Gastroesophageal sphincter (tissue), 4 donors: ENCODE data around the gene SH3PXD2A. TPM values are rescaled to one million over a fixed set of nuclear protein-coding genes. Genes with fewer than 3 reads are reported as not detected.
"Not testable (repeated sequence)": the region's sequence is repeated elsewhere in the genome, so short reads cannot be mapped to it uniquely, and the experiment has no call there.

Source experiments
- ATAC-seq: fragments of 150-250 bp; one replicate; pipeline ENCODE4 v1.9.1; 2016; ENCODE audit warnings: mild to moderate bottlenecking, moderate library complexity
- H3K27ac ChIP-seq, 4 donors: fragments of 200-600 bp; sonication (generic) in 3 of 4; 1 replicate in 3 of 4; 2 replicates in 1 of 4; pipeline ENCODE4 v1.5.1; 2016 to 2019
- H3K27me3 ChIP-seq: fragments of 200-600 bp; sonication (generic); one replicate; pipeline ENCODE4 v1.5.1; 2019
- H3K36me3 ChIP-seq, 2 donors: fragments of 200-600 bp; sonication (generic); one replicate each; pipeline ENCODE4 v1.5.1; 2019; ENCODE audit warnings: control low read depth in 1 of 2
- H3K4me1 ChIP-seq, 3 donors: fragments of 200-600 bp; sonication (generic); 1 replicate in 2 of 3; 2 replicates in 1 of 3; pipeline ENCODE4 v1.5.1; 2016 to 2019; ENCODE audit warnings: control low read depth in 2 of 3
- H3K4me3 ChIP-seq, 2 donors: fragments of 200-600 bp; sonication (generic); one replicate each; pipeline ENCODE4 v1.5.1; 2019; ENCODE audit warnings: mild to moderate bottlenecking in 1 of 2, moderate library complexity in 1 of 2
- H3K9me3 ChIP-seq, 3 donors: fragments of 200-600 bp; sonication (generic); one replicate each; pipeline ENCODE4 v1.5.1; 2017 to 2019; ENCODE audit warnings: control low read depth in 2 of 3
- CTCF ChIP-seq, 4 experiments: fragments of 200-600 bp in 2 of 4; fragments of 450-650 bp in 2 of 4; sonication (generic) in 1 of 4; IDR thresholded peaks; one replicate each; pipeline ENCODE4 v1.5.1; 2017 to 2019; ENCODE audit warnings: antibody characterized with exemption in 4 of 4, mild to moderate bottlenecking in 2 of 4, moderate library complexity in 2 of 4
- EP300 ChIP-seq: sonication (generic); formaldehyde crosslinking; IDR thresholded peaks from one replicate; pipeline ENCODE4 v1.6.1; 2017; ENCODE audit warnings: antibody characterized with exemption, mild to moderate bottlenecking
- POLR2A ChIP-seq, 2 donors: fragments of 450-650 bp; IDR thresholded peaks; one replicate each; pipeline ENCODE4 v1.6.1; 2017; ENCODE audit warnings: antibody characterized with exemption in 2 of 2, mild to moderate bottlenecking in 2 of 2, moderate library complexity in 1 of 2
- POLR2AphosphoS5 ChIP-seq: sonication (generic); formaldehyde crosslinking; IDR thresholded peaks from one replicate; pipeline ENCODE4 v1.6.1; 2017; ENCODE audit warnings: antibody characterized with exemption
- WGBS, 2 donors: methylation state at CpG; one replicate each; pipeline ENCODE4 v1.1.5; 2018; ENCODE audit warnings: low coverage in 1 of 2; 5-methylcytosine and 5-hydroxymethylcytosine counted together
- total RNA-seq, 4 donors: library from RNA; depleted of rRNA; stranded (reverse); fragments of >200 nt; gene quantifications; one replicate each; pipeline ENCODE4 v1.1.0, GENCODE V29; 2016

SH3PXD2A gene
- total RNA-seq, 4 donors from 2014 or later = 31.2 to 65.2 (median 39.5) TPM

- Histone ChIP-seq H3K4me1 (peaks cover 0 to 36% (median 1%) of the 10 kb centered on the region in 3 donors), H3K4me3 (no peak overlapping the region), H3K9me3 (no peaks in the 10 kb centered on the region), H3K27me3 (no peaks in the 10 kb centered on the region), H3K36me3 (peaks cover 0 to 71% of the 10 kb centered on the region in 2 donors), H3K27ac (no peak overlapping the region)
- no peak for ATAC-seq
- TF ChIP-seq CTCF (IDR thresholded peaks at IDR 0.05) = no peak
- no peak for TF ChIP-seq POLR2AphosphoS5
- no peak for TF ChIP-seq POLR2A (IDR thresholded peaks at IDR 0.05)
- no peak for TF ChIP-seq EP300
- WGBS, 2 donors = 82 to 96% methylated on average over 7 of the region's 8 CpGs
These were observed 245.9 kb downstream of the SH3PXD2A start for GRCh38 chr10:103609231-103610082.

DNA sequence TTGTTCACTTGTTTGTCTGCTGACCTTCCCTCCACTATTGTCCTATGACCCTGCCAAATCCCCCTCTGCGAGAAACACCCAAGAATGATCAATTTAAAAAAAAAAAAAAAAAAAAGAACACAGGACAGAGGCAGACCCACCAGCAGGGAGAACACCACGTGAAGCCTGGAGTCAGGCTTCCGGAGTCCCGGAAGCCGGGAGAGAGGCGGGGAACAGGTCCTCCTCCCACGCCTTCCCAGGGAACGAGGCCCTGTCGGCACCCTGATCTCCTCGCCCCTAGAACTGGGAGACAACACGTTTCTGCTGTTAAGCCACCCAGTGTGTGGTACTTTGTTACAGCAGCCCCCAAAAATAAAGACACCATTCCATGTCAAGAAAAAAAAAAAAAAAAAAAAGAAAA lies 247.3 kb downstream of the SH3PXD2A start:
- H3K4me1 ChIP-seq = peaks cover 0 to 33% (median 0%) of the 10 kb centered on the region in 3 donors
- H3K27me3 ChIP-seq, H3K9me3 ChIP-seq, H3K27ac ChIP-seq, ATAC-seq, H3K4me3 ChIP-seq: not testable (repeated sequence)
- 80 to 92% methylated on average over 2 of the region's 11 CpGs for WGBS, 2 donors
- H3K36me3 ChIP-seq = peaks cover 0 to 73% of the 10 kb centered on the region in 2 donors

DNA sequence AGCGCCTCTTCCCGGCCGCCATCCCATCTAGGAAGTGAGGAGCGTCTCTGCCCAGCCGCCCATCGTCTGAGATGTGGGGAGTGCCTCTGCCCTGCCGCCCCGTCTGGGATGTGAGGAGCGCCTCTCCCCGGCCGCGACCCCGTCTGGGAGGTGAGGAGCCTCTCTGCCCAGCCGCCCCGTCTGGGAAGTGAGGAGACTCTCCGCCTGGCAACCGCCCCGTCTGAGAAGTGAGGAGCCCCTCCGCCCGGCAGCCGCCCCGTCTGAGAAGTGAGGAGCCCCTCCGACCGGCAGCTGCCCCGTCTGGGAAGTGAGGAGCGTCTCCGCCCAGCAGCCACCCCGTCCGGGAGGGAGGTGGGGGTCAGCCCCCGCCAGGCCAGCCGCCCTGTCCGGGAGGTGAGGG lies 248.3 kb downstream of the SH3PXD2A start:
- H3K4me3 ChIP-seq, ATAC-seq, H3K9me3 ChIP-seq, H3K27me3 ChIP-seq, H3K27ac ChIP-seq: not testable (repeated sequence)
- Histone ChIP-seq H3K36me3 (peaks cover 0 to 73% of the 10 kb centered on the region in 2 donors), H3K4me1 (peaks cover 0 to 23% (median 0%) of the 10 kb centered on the region in 3 donors)
- WGBS, 2 donors = no CpG with 5 or more reads among the region's 32 CpGs

DNA sequence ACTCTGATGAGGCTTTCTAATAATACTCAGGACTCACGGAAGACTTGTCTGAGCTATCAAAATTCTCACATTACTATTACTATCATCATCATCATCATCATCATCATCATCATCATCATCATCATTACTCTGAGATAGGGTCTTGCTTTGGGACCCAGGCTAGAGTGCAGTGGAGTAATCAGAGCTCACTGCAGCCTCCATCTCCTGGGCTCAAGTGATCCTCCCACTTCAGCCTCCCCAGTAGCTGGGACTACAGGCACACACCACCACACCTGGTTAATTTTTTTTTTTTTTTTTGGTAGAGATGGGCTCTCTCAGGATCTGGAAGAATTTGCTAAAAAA lies 249.3 kb downstream of the SH3PXD2A start:
- Histone ChIP-seq H3K4me1 (peaks cover 0 to 20% (median 0%) of the 10 kb centered on the region in 3 donors), H3K27ac (peak overlapping the region in 3 of 4 donors; percentile 18 to 60 (median 25)), H3K36me3 (peaks cover 0 to 73% of the 10 kb centered on the region in 2 donors)
- WGBS, 2 donors = 33 to 40% methylated on average over 1 of the region's 1 CpG
- H3K9me3 ChIP-seq, H3K27me3 ChIP-seq, H3K4me3 ChIP-seq, ATAC-seq: not testable (repeated sequence)

DNA sequence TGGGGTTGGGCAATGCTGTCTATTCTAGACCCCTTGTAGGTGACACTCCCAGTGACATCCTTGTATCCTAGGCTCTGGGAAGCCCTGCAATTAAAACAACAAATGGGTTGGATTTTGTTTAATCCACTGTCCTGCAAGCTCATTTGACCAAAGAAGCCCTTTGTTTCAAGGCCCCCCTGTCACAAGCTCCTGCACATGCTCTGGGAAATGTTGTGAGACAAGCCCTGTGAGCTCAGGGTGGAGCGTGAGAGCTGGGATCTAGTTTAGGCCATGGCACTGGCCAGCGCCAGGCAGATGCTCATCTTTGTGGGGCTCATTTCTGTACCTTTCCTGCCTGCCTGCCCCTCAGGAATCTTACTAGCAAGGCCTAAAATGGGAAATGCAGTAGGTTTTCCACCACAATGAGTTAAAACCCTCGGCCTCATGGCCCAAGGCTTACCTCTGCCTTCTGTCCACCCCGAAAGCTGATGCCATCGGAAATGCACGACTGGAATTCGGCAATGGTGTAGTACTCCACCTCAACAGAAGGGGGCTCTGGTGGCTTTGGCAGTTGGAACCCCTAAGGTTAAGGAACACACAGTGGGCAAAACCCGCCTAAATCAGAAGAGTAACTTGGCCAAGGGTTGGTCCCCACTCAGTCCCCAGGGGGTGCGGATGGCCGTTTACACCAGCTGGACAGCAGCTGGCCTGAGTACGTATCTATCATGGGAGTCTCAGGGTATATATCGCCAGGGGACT lies 249.8 kb downstream of the SH3PXD2A start:
- H3K4me1 ChIP-seq = peaks cover 0 to 21% (median 0%) of the 10 kb centered on the region in 3 donors
- 41 to 60% methylated on average over 1 to 7 of the region's 12 CpGs for WGBS, 2 donors
- H3K36me3 ChIP-seq = peaks cover 0 to 72% of the 10 kb centered on the region in 2 donors
- H3K4me3 ChIP-seq = no peak overlapping the region
- ATAC-seq = peak; percentile 86
- no peaks in the 10 kb centered on the region for H3K27me3 ChIP-seq
- no peaks in the 10 kb centered on the region for H3K9me3 ChIP-seq
- peak overlapping the region in 3 of 4 donors; percentile 18 to 60 (median 25) for H3K27ac ChIP-seq
- no peak for TF ChIP-seq POLR2A (IDR thresholded peaks at IDR 0.05)
- TF ChIP-seq POLR2AphosphoS5 = peak; percentile 56
- TF ChIP-seq CTCF (IDR thresholded peaks at IDR 0.05) = peak in 3 of 4 experiments; percentile 89 to 94 (median 89)
- TF ChIP-seq EP300 = no peak

- no peaks in the 10 kb centered on the region for H3K9me3 ChIP-seq
- H3K36me3 ChIP-seq = peaks cover 0 to 61% of the 10 kb centered on the region in 2 donors
- H3K27me3 ChIP-seq = no peaks in the 10 kb centered on the region
- ATAC-seq = no peak
- peaks cover 0 to 42% (median 10%) of the 10 kb centered on the region in 3 donors for H3K4me1 ChIP-seq
- TF ChIP-seq POLR2A (IDR thresholded peaks at IDR 0.05) = no peak
- no peak overlapping the region for H3K27ac ChIP-seq
- WGBS, 2 donors = 100% methylated on average over 1 to 3 of the region's 23 CpGs
- H3K4me3 ChIP-seq = no peak overlapping the region
These were observed 252.0 kb downstream of the SH3PXD2A start for GRCh38 chr10:103603382-103603781.

GRCh38 chr10:103602852-103603155 lies 252.6 kb downstream of the SH3PXD2A start:
- no peak overlapping the region for H3K4me3 ChIP-seq
- H3K9me3 ChIP-seq = no peaks in the 10 kb centered on the region
- H3K27me3 ChIP-seq = no peaks in the 10 kb centered on the region
- H3K4me1 ChIP-seq = peaks cover 0 to 46% (median 11%) of the 10 kb centered on the region in 3 donors
- TF ChIP-seq EP300 (no peak), POLR2AphosphoS5 (no peak), CTCF (IDR thresholded peaks at IDR 0.05) (no peak), POLR2A (IDR thresholded peaks at IDR 0.05) (no peak)
- no peak overlapping the region for H3K27ac ChIP-seq
- H3K36me3 ChIP-seq = peaks cover 0 to 61% of the 10 kb centered on the region in 2 donors
- 60 to 80% methylated on average over 1 to 5 of the region's 16 CpGs for WGBS, 2 donors
- no peak for ATAC-seq
